WTC11 (cell line): ENCODE data around the gene ICE2. TPM values are rescaled to one million over a fixed set of nuclear protein-coding genes. Genes with fewer than 3 reads are reported as not detected.

Experiments used
- ATAC-seq: fragments of 200-7000 bp; cut with Tn5 transposase; 2 replicates; pipeline ENCODE4 v1.10.0; 2021; ENCODE audit warnings: mild to moderate bottlenecking, moderate library complexity
- CTCF ChIA-PET: fragments of 300-600 bp; sonication (Branson Sonifier 250); formaldehyde crosslinking; loops from one replicate; lab custom pipeline; 2021; ENCODE audit warnings: antibody characterized with exemption; lab: Charles Lee
- POLR2A ChIA-PET: fragments of 350-600 bp; sonication (Branson Sonifier 250); formaldehyde crosslinking; loops from one replicate; lab custom pipeline; 2021; ENCODE audit warnings: antibody characterized with exemption; lab: Charles Lee
- DNase-seq: peaks from one replicate; pipeline ENCODE4 v3.0.0; 2021; ENCODE audit warnings: low spot score
- H3K27ac Mint-ChIP-seq: 2 replicates; pipeline ENCODE4 v1.8.0; 2021; ENCODE audit warnings: mixed read lengths
- H3K27me3 Mint-ChIP-seq: 2 replicates; pipeline ENCODE4 v1.8.0; 2021; ENCODE audit warnings: low read depth, mild to moderate bottlenecking, moderate library complexity, mixed read lengths
- H3K36me3 Mint-ChIP-seq: 2 replicates; pipeline ENCODE4 v1.8.0; 2021; ENCODE audit warnings: mixed read lengths
- H3K4me1 Mint-ChIP-seq: 2 replicates; pipeline ENCODE4 v1.8.0; 2022; ENCODE audit warnings: mixed read lengths
- H3K4me3 Mint-ChIP-seq: 2 replicates; pipeline ENCODE4 v1.8.0; 2021; ENCODE audit warnings: mild to moderate bottlenecking, moderate library complexity, mixed read lengths
- H3K9me3 Mint-ChIP-seq: 2 replicates; pipeline ENCODE4 v1.8.0; 2021; ENCODE audit warnings: mixed read lengths
- AFF4 ChIP-seq: sonication (generic); formaldehyde crosslinking; IDR thresholded peaks from 2 replicates; pipeline ENCODE4 v1.8.1; 2023; ENCODE audit warnings: mild to moderate bottlenecking, missing genetic modification reagents, borderline replicate concordance
- CBFB ChIP-seq: sonication (generic); formaldehyde crosslinking; IDR thresholded peaks from 2 replicates; pipeline ENCODE4 v1.8.1; 2022; ENCODE audit warnings: mild to moderate bottlenecking, low read depth, missing genetic modification reagents
- ERG ChIP-seq: fragments of 250-450 bp; sonication (Bioruptor Pico); IDR thresholded peaks from 2 replicates; pipeline ENCODE4 v1.8.0; 2021; ENCODE audit warnings: mild to moderate bottlenecking
- GRHL2 ChIP-seq: fragments of 250-450 bp; sonication (Bioruptor Pico); IDR thresholded peaks from 2 replicates; pipeline ENCODE4 v1.8.0; 2022; ENCODE audit warnings: mild to moderate bottlenecking, moderate library complexity; ENCODE audit not compliant: insufficient replicate concordance, severe bottlenecking
- KAT7 ChIP-seq: sonication (generic); formaldehyde crosslinking; IDR thresholded peaks from 2 replicates; pipeline ENCODE4 v1.8.1; 2023; ENCODE audit warnings: missing genetic modification reagents, mild to moderate bottlenecking, borderline replicate concordance
- MAX ChIP-seq: sonication (generic); formaldehyde crosslinking; IDR thresholded peaks from 2 replicates; pipeline ENCODE4 v1.8.0; 2022; ENCODE audit warnings: mild to moderate bottlenecking, missing genetic modification reagents
- NFATC4 ChIP-seq: fragments of 250-450 bp; sonication (Bioruptor Pico); IDR thresholded peaks from 2 replicates; pipeline ENCODE4 v1.9.0; 2021; ENCODE audit warnings: mild to moderate bottlenecking
- NR1H2 ChIP-seq: sonication (generic); formaldehyde crosslinking; IDR thresholded peaks from 2 replicates; pipeline ENCODE4 v1.9.0; 2021; ENCODE audit warnings: mild to moderate bottlenecking, moderate library complexity, missing genetic modification reagents
- NR3C1 ChIP-seq: sonication (generic); formaldehyde crosslinking; conservative IDR thresholded peaks from 2 replicates; pipeline ENCODE4 v1.8.1; 2023; ENCODE audit warnings: low read depth, mild to moderate bottlenecking, missing genetic modification reagents
- OVOL2 ChIP-seq: fragments of 250-450 bp; sonication (Bioruptor Pico); IDR thresholded peaks from 2 replicates; pipeline ENCODE4 v1.9.0; 2021; ENCODE audit warnings: mild to moderate bottlenecking, borderline replicate concordance
- PRDM15 ChIP-seq: sonication (generic); formaldehyde crosslinking; IDR thresholded peaks from 2 replicates; pipeline ENCODE4 v1.8.0; 2022; ENCODE audit warnings: missing genetic modification reagents
- PREB ChIP-seq: sonication (generic); formaldehyde crosslinking; IDR thresholded peaks from 2 replicates; pipeline ENCODE4 v1.8.1; 2022; ENCODE audit warnings: mild to moderate bottlenecking, missing genetic modification reagents, moderate library complexity, borderline replicate concordance
- RELA ChIP-seq: sonication (generic); formaldehyde crosslinking; IDR thresholded peaks from 2 replicates; pipeline ENCODE4 v1.8.1; 2022; ENCODE audit warnings: missing genetic modification reagents, mild to moderate bottlenecking, borderline replicate concordance
- RORB ChIP-seq: fragments of 250-450 bp; sonication (Bioruptor Pico); IDR thresholded peaks from 2 replicates; pipeline ENCODE4 v1.9.0; 2021; ENCODE audit warnings: mild to moderate bottlenecking
- SMAD3 ChIP-seq: sonication (generic); formaldehyde crosslinking; IDR thresholded peaks from 2 replicates; pipeline ENCODE4 v1.8.0; 2022; ENCODE audit warnings: missing genetic modification reagents, mild to moderate bottlenecking, borderline replicate concordance
- SMAD4 ChIP-seq: sonication (generic); formaldehyde crosslinking; IDR thresholded peaks from 2 replicates; pipeline ENCODE4 v1.8.0; 2022; ENCODE audit warnings: mild to moderate bottlenecking, missing genetic modification reagents
- ZNF138 ChIP-seq: sonication (generic); formaldehyde crosslinking; conservative IDR thresholded peaks from 2 replicates; pipeline ENCODE4 v1.8.1; 2022; ENCODE audit warnings: mild to moderate bottlenecking, moderate library complexity, missing genetic modification reagents
- ZNF219 ChIP-seq: sonication (generic); formaldehyde crosslinking; IDR thresholded peaks from 2 replicates; pipeline ENCODE4 v1.8.0; 2023; ENCODE audit warnings: missing genetic modification reagents, mild to moderate bottlenecking, borderline replicate concordance
- ZNF232 ChIP-seq: sonication (generic); formaldehyde crosslinking; IDR thresholded peaks from 2 replicates; pipeline ENCODE4 v1.8.0; 2022; ENCODE audit warnings: mild to moderate bottlenecking, missing genetic modification reagents
- ZNF317 ChIP-seq: sonication (generic); formaldehyde crosslinking; IDR thresholded peaks from 2 replicates; pipeline ENCODE4 v1.8.1; 2023; ENCODE audit warnings: low read depth, mild to moderate bottlenecking, moderate library complexity, missing genetic modification reagents, borderline replicate concordance
- ZNF425 ChIP-seq: fragments of 250-450 bp; sonication (Bioruptor Pico); conservative IDR thresholded peaks from 2 replicates; pipeline ENCODE4 v1.9.0; 2021; ENCODE audit warnings: mild to moderate bottlenecking
- total RNA-seq: library from RNA; stranded (reverse); gene quantifications from 3 replicates; pipeline ENCODE4 v1.2.3, GENCODE V29; 2021

The ICE2 gene
- total RNA-seq, 1 experiment from 2014 or later, result 76.9 TPM

GRCh38 chr15:60458721-60459120, 20.2 kb downstream of the ICE2 start (continued):
- TF ChIP-seq ZNF425 (CRISPR knock-in tag) (no peak), CBFB (CRISPR knock-in tag) (no peak), RORB (CRISPR knock-in tag) (no peak), SMAD3 (CRISPR knock-in tag) (no peak), AFF4 (CRISPR knock-in tag) (no peak), PRDM15 (CRISPR knock-in tag) (no peak), NR3C1 (no peak), ZNF219 (CRISPR knock-in tag) (no peak), NFATC4 (CRISPR knock-in tag) (no peak), KAT7 (CRISPR knock-in tag) (no peak), GRHL2 (CRISPR knock-in tag) (no peak)

GRCh38 chr15:60457985-60458384, 21.0 kb downstream of the ICE2 start:
- TF ChIP-seq PREB (CRISPR knock-in tag) (no peak), ERG (CRISPR knock-in tag) (no peak), NR1H2 (no peak), RELA (no peak), ZNF138 (no peak), NFATC4 (CRISPR knock-in tag) (no peak), ZNF317 (CRISPR knock-in tag) (no peak), MAX (no peak), SMAD3 (CRISPR knock-in tag) (no peak), SMAD4 (CRISPR knock-in tag) (no peak), ZNF232 (CRISPR knock-in tag) (no peak), OVOL2 (CRISPR knock-in tag) (no peak)
- ChIA-PET POLR2A (no interaction called here), CTCF (no interaction called here)
- Mint-ChIP-seq H3K9me3 (no peaks in the 10 kb centered on the region), H3K27ac (no peak overlapping the region), H3K4me3 (no peak overlapping the region), H3K36me3 (peaks cover 16% of the 10 kb centered on the region), H3K4me1 (no peaks in the 10 kb centered on the region), H3K27me3 (no peaks in the 10 kb centered on the region)
- no peak for DNase-seq
- no peak for ATAC-seq
